Dermis microvascular lymphatic vessel endothelial cell (primary cell): Measurements from ENCODE around the gene ADGRD2. TPM values are rescaled to one million over a fixed set of nuclear protein-coding genes. Genes with fewer than 3 reads are reported as not detected.

ENCODE experiments used
- DNase-seq, 2 donors: peaks; one replicate each; pipeline versions ENCODE4 v3.0.0 to v3.0.0-alpha.2; 2010; ENCODE audit warnings: low read depth in 2 of 2
- total RNA-seq: library from RNA; depleted of rRNA; stranded (reverse); fragments of >200 nt; gene quantifications from 2 replicates; pipeline ENCODE4 v1.2.1, GENCODE V29; 2014

Gene ADGRD2
- total RNA-seq, 1 donor from 2014 or later = not detected

- no peak for DNase-seq
Measured at GRCh38 chr9:124479947-124480620, 29.8 kb downstream of the ADGRD2 start.

- peak in 1 of 2 donors; percentile 26 for DNase-seq
Measured at GRCh38 chr9:124480621-124480981, 30.4 kb downstream of the ADGRD2 start.

- DNase-seq = no peak
Measured at GRCh38 chr9:124481115-124481514, 30.9 kb downstream of the ADGRD2 start.

GRCh38 chr9:124482431-124483031 is 32.3 kb downstream of the ADGRD2 start:
- DNase-seq = no peak

GRCh38 chr9:124483481-124483880 is 33.2 kb downstream of the ADGRD2 start:
- DNase-seq = no peak

- DNase-seq = no peak
Measured at GRCh38 chr9:124485201-124485600, 35.0 kb downstream of the ADGRD2 start.

GRCh38 chr9:124485936-124486335 is 35.7 kb downstream of the ADGRD2 start:
- no peak for DNase-seq

- DNase-seq = no peak
Measured at GRCh38 chr9:124486778-124487259, 36.6 kb downstream of the ADGRD2 start.

- no peak for DNase-seq
Measured at GRCh38 chr9:124487260-124488182, 37.3 kb downstream of the ADGRD2 start.

- DNase-seq = no peak
Measured at GRCh38 chr9:124488641-124489210, 38.5 kb downstream of the ADGRD2 start.

GRCh38 chr9:124489222-124489621 is 39.0 kb downstream of the ADGRD2 start:
- DNase-seq = no peak

- DNase-seq = no peak
Measured at GRCh38 chr9:124490004-124490403, 39.8 kb downstream of the ADGRD2 start.

GRCh38 chr9:124491049-124491975 is 41.1 kb downstream of the ADGRD2 start:
- DNase-seq = no peak

- no peak for DNase-seq
Measured at GRCh38 chr9:124492818-124493217, 42.6 kb downstream of the ADGRD2 start.

- DNase-seq = no peak
Measured at GRCh38 chr9:124493218-124493617, 43.0 kb downstream of the ADGRD2 start.

- no peak for DNase-seq
Measured at GRCh38 chr9:124493794-124494479, 43.7 kb downstream of the ADGRD2 start.

GRCh38 chr9:124495126-124496074 is 45.1 kb downstream of the ADGRD2 start:
- DNase-seq = no peak

- DNase-seq = no peak
Measured at GRCh38 chr9:124496075-124496449, 45.8 kb downstream of the ADGRD2 start.

GRCh38 chr9:124496463-124496862 is 46.2 kb downstream of the ADGRD2 start:
- DNase-seq = no peak
